Gastroesophageal sphincter (tissue), 4 donors: ENCODE results near the gene NLK. TPM values are rescaled to one million over a fixed set of nuclear protein-coding genes. Genes with fewer than 3 reads are reported as not detected.

Experiments
- ATAC-seq: fragments of 150-250 bp; one replicate; pipeline ENCODE4 v1.9.1; 2016; ENCODE audit warnings: mild to moderate bottlenecking, moderate library complexity
- H3K27ac ChIP-seq, 4 donors: fragments of 200-600 bp; sonication (generic) in 3 of 4; 1 replicate in 3 of 4; 2 replicates in 1 of 4; pipeline ENCODE4 v1.5.1; 2016 to 2019
- H3K27me3 ChIP-seq: fragments of 200-600 bp; sonication (generic); one replicate; pipeline ENCODE4 v1.5.1; 2019
- H3K36me3 ChIP-seq, 2 donors: fragments of 200-600 bp; sonication (generic); one replicate each; pipeline ENCODE4 v1.5.1; 2019; ENCODE audit warnings: control low read depth in 1 of 2
- H3K4me1 ChIP-seq, 3 donors: fragments of 200-600 bp; sonication (generic); 1 replicate in 2 of 3; 2 replicates in 1 of 3; pipeline ENCODE4 v1.5.1; 2016 to 2019; ENCODE audit warnings: control low read depth in 2 of 3
- H3K4me3 ChIP-seq, 2 donors: fragments of 200-600 bp; sonication (generic); one replicate each; pipeline ENCODE4 v1.5.1; 2019; ENCODE audit warnings: mild to moderate bottlenecking in 1 of 2, moderate library complexity in 1 of 2
- H3K9me3 ChIP-seq, 3 donors: fragments of 200-600 bp; sonication (generic); one replicate each; pipeline ENCODE4 v1.5.1; 2017 to 2019; ENCODE audit warnings: control low read depth in 2 of 3
- CTCF ChIP-seq, 4 experiments: fragments of 200-600 bp in 2 of 4; fragments of 450-650 bp in 2 of 4; sonication (generic) in 1 of 4; IDR thresholded peaks; one replicate each; pipeline ENCODE4 v1.5.1; 2017 to 2019; ENCODE audit warnings: antibody characterized with exemption in 4 of 4, mild to moderate bottlenecking in 2 of 4, moderate library complexity in 2 of 4
- EP300 ChIP-seq: sonication (generic); formaldehyde crosslinking; IDR thresholded peaks from one replicate; pipeline ENCODE4 v1.6.1; 2017; ENCODE audit warnings: antibody characterized with exemption, mild to moderate bottlenecking
- POLR2A ChIP-seq, 2 donors: fragments of 450-650 bp; IDR thresholded peaks; one replicate each; pipeline ENCODE4 v1.6.1; 2017; ENCODE audit warnings: antibody characterized with exemption in 2 of 2, mild to moderate bottlenecking in 2 of 2, moderate library complexity in 1 of 2
- POLR2AphosphoS5 ChIP-seq: sonication (generic); formaldehyde crosslinking; IDR thresholded peaks from one replicate; pipeline ENCODE4 v1.6.1; 2017; ENCODE audit warnings: antibody characterized with exemption
- WGBS, 2 donors: methylation state at CpG; one replicate each; pipeline ENCODE4 v1.1.5; 2018; ENCODE audit warnings: low coverage in 1 of 2; 5-methylcytosine and 5-hydroxymethylcytosine counted together
- total RNA-seq, 4 donors: library from RNA; depleted of rRNA; stranded (reverse); fragments of >200 nt; gene quantifications; one replicate each; pipeline ENCODE4 v1.1.0, GENCODE V29; 2016

The NLK gene
- total RNA-seq, 4 donors from 2014 or later, result 12.8 to 16.1 (median 13.8) TPM

- H3K27me3 ChIP-seq, result no peaks in the 10 kb centered on the region
- H3K27ac ChIP-seq, result no peak overlapping the region
- H3K4me3 ChIP-seq, result no peak overlapping the region
- 91 to 92% methylated on average over 4 to 5 of the region's 5 CpGs for WGBS, 2 donors
- no peak for ATAC-seq
- no peak for TF ChIP-seq POLR2AphosphoS5
- no peak for TF ChIP-seq EP300
- no peak for TF ChIP-seq CTCF (IDR thresholded peaks at IDR 0.05)
- no peak for TF ChIP-seq POLR2A (IDR thresholded peaks at IDR 0.05)
- no peaks in the 10 kb centered on the region for H3K4me1 ChIP-seq
- H3K9me3 ChIP-seq, result no peaks in the 10 kb centered on the region
- H3K36me3 ChIP-seq, result peaks cover 0 to 15% of the 10 kb centered on the region in 2 donors
Measured at GRCh38 chr17:28159924-28160323, 117.4 kb downstream of the NLK start.

- Histone ChIP-seq H3K27ac (no peak overlapping the region), H3K9me3 (no peaks in the 10 kb centered on the region), H3K27me3 (no peaks in the 10 kb centered on the region), H3K4me3 (no peak overlapping the region), H3K4me1 (no peaks in the 10 kb centered on the region), H3K36me3 (peaks cover 0 to 16% of the 10 kb centered on the region in 2 donors)
- ATAC-seq, result no peak
- no peak for TF ChIP-seq POLR2AphosphoS5
- 56 to 67% methylated on average over 2 of the region's 2 CpGs for WGBS, 2 donors
Measured at GRCh38 chr17:28160610-28161009, 118.1 kb downstream of the NLK start.

GRCh38 chr17:28161311-28161710 is 118.8 kb downstream of the NLK start:
- no peak overlapping the region for H3K27ac ChIP-seq
- H3K4me1 ChIP-seq, result no peaks in the 10 kb centered on the region
- WGBS, 2 donors, result 70 to 87% methylated on average over 2 to 4 of the region's 4 CpGs
- H3K36me3 ChIP-seq, result peaks cover 0 to 23% of the 10 kb centered on the region in 2 donors
- H3K4me3 ChIP-seq, result no peak overlapping the region
- ATAC-seq, result no peak
- H3K27me3 ChIP-seq, result no peaks in the 10 kb centered on the region
- H3K9me3 ChIP-seq, result no peaks in the 10 kb centered on the region
- no peak for TF ChIP-seq CTCF (IDR thresholded peaks at IDR 0.05)
- no peak for TF ChIP-seq EP300
- no peak for TF ChIP-seq POLR2A (IDR thresholded peaks at IDR 0.05)
- TF ChIP-seq POLR2AphosphoS5, result no peak

GRCh38 chr17:28166478-28166877 is 124.0 kb downstream of the NLK start:
- 89 to 100% methylated on average over 2 of the region's 2 CpGs for WGBS, 2 donors
- Histone ChIP-seq H3K36me3 (peaks cover 0 to 58% of the 10 kb centered on the region in 2 donors), H3K27me3 (no peaks in the 10 kb centered on the region), H3K9me3 (no peaks in the 10 kb centered on the region), H3K4me1 (no peaks in the 10 kb centered on the region), H3K4me3 (no peak overlapping the region), H3K27ac (no peak overlapping the region)
- ATAC-seq, result no peak
- TF ChIP-seq POLR2AphosphoS5 (no peak), POLR2A (IDR thresholded peaks at IDR 0.05) (no peak), EP300 (no peak), CTCF (IDR thresholded peaks at IDR 0.05) (no peak)

GRCh38 chr17:28169621-28170349 is 127.3 kb downstream of the NLK start:
- Histone ChIP-seq H3K9me3 (no peaks in the 10 kb centered on the region), H3K4me1 (peaks cover 0 to 4% (median 0%) of the 10 kb centered on the region in 3 donors), H3K4me3 (no peak overlapping the region), H3K36me3 (peaks cover 0 to 66% of the 10 kb centered on the region in 2 donors), H3K27ac (no peak overlapping the region), H3K27me3 (no peaks in the 10 kb centered on the region)
- no peak for ATAC-seq
- TF ChIP-seq POLR2AphosphoS5, result no peak
- TF ChIP-seq EP300, result no peak
- 63 to 70% methylated on average over 2 to 3 of the region's 3 CpGs for WGBS, 2 donors

GRCh38 chr17:28170771-28171170 is 128.3 kb downstream of the NLK start:
- Histone ChIP-seq H3K27me3 (no peaks in the 10 kb centered on the region), H3K27ac (no peak overlapping the region), H3K36me3 (peaks cover 0 to 70% of the 10 kb centered on the region in 2 donors), H3K4me3 (no peak overlapping the region), H3K9me3 (no peaks in the 10 kb centered on the region), H3K4me1 (peaks cover 0 to 4% (median 0%) of the 10 kb centered on the region in 3 donors)
- TF ChIP-seq POLR2AphosphoS5 (no peak), EP300 (no peak)
- no peak for ATAC-seq
